Lung (tissue), 12 donors: ENCODE data around the gene FITM1. TPM values are rescaled to one million over a fixed set of nuclear protein-coding genes. Genes with fewer than 3 reads are reported as not detected.

Experiments used
- ATAC-seq: fragments of 200-7000 bp; cut with Tn5 transposase; one replicate; pipeline ENCODE4 v1.9.1; 2020; ENCODE audit warnings: moderate number of reproducible peaks; ENCODE audit not compliant: insufficient read depth, low FRiP score
- DNase-seq, 3 donors: peaks; one replicate each; pipeline ENCODE4 v3.0.0-alpha.2; 2013 to 2017
- H3K27ac ChIP-seq, 2 donors: one replicate each; pipeline ENCODE4 v1.5.1; 2013; ENCODE audit warnings: mild to moderate bottlenecking in 2 of 2, moderate library complexity in 2 of 2, control low read depth in 1 of 2, inconsistent platforms in 1 of 2, low read depth in 1 of 2, low read length in 1 of 2
- H3K27me3 ChIP-seq, 3 donors: one replicate each; pipeline ENCODE4 v1.5.1; 2013; ENCODE audit warnings: low read length in 2 of 3; ENCODE audit not compliant: control insufficient read depth in 3 of 3, insufficient read depth in 3 of 3
- H3K36me3 ChIP-seq, 4 donors: one replicate each; pipeline ENCODE4 v1.5.1; 2013; ENCODE audit warnings: low read length in 4 of 4, mild to moderate bottlenecking in 1 of 4, moderate library complexity in 1 of 4; ENCODE audit not compliant: control insufficient read depth in 4 of 4, insufficient read depth in 4 of 4
- H3K4me1 ChIP-seq, 5 donors: one replicate each; pipeline ENCODE4 v1.5.1; 2013; ENCODE audit warnings: low read length in 5 of 5, mild to moderate bottlenecking in 2 of 5, moderate library complexity in 1 of 5; ENCODE audit not compliant: control insufficient read depth in 5 of 5, insufficient read depth in 5 of 5
- H3K4me3 ChIP-seq: one replicate; pipeline ENCODE4 v1.5.1; 2013; ENCODE audit warnings: mild to moderate bottlenecking, control low read depth, moderate library complexity
- H3K9ac ChIP-seq, 2 donors: one replicate each; pipeline ENCODE4 v1.5.1; 2013; ENCODE audit warnings: low read length in 2 of 2, control low read depth in 1 of 2; ENCODE audit not compliant: insufficient read depth in 1 of 2
- H3K9me3 ChIP-seq, 4 donors: one replicate each; pipeline ENCODE4 v1.5.1; 2013; ENCODE audit warnings: low read length in 3 of 4, mild to moderate bottlenecking in 1 of 4, moderate library complexity in 1 of 4; ENCODE audit not compliant: control insufficient read depth in 4 of 4, insufficient read depth in 3 of 4
- CTCF ChIP-seq: IDR thresholded peaks from 2 replicates; pipeline ENCODE4 v1.5.1; 2012; ENCODE audit warnings: mild to moderate bottlenecking; ENCODE audit errors: control extremely low read depth, extremely low read depth
- WGBS, 2 donors: extraction: QIAGEN DNeasy Blood & Tissue Kit; methylation state at CpG; one replicate each; pipeline ENCODE4 v1.1.7; 2013; 5-methylcytosine and 5-hydroxymethylcytosine counted together
- polyA plus RNA-seq, 2 donors: library from polyadenylated mRNA; stranded (reverse); fragments of 200-250 nt; gene quantifications; one replicate each; pipeline ENCODE4 v1.2.1, GENCODE V29; 2013
- total RNA-seq, 2 donors: library from RNA; depleted of rRNA in 1 of 2; stranded (reverse); fragments of >200 nt in 1 of 2; gene quantifications; one replicate each; pipeline ENCODE4 v1.2.1, GENCODE V29; 2014 to 2021
- donor health status: control.
- donor health status: control.
- donor health status: Bipolar disorder and iron deficiency.
- donor health status: healthy.
- donor health status: DM: yes; HTN: yes; CAD: no.

FITM1 gene
- total and polyA plus RNA-seq, 4 donors: 0.48 to 1.4 (median 0.88) TPM

GRCh38 chr14:24092505-24093206 lies 37.8 kb upstream of the FITM1 start:
- DNase-seq (no peak), ATAC-seq (no peak)
- H3K36me3 ChIP-seq: no peaks in the 10 kb centered on the region
- peaks cover 0 to 17% (median 6%) of the 10 kb centered on the region in 5 donors for H3K4me1 ChIP-seq
- H3K27me3 ChIP-seq: no peaks in the 10 kb centered on the region
- no peak overlapping the region for H3K27ac ChIP-seq
- no peaks in the 10 kb centered on the region for H3K9me3 ChIP-seq
- H3K9ac ChIP-seq: no peak overlapping the region
- no peak for TF ChIP-seq CTCF
- WGBS, 2 donors: 75 to 87% methylated on average over 4 of the region's 4 CpGs
- no peak overlapping the region for H3K4me3 ChIP-seq

- no peaks in the 10 kb centered on the region for H3K27me3 ChIP-seq
- no peak overlapping the region for H3K4me3 ChIP-seq
- H3K36me3 ChIP-seq: peaks cover 0 to 4% (median 0%) of the 10 kb centered on the region in 4 donors
- 83 to 84% methylated on average over 19 of the region's 19 CpGs for WGBS, 2 donors
- no peaks in the 10 kb centered on the region for H3K9me3 ChIP-seq
- DNase-seq (no peak), ATAC-seq (no peak)
- H3K9ac ChIP-seq: peak overlapping the region in 1 of 2 donors; percentile 42
- peak overlapping the region; percentile 2 to 38 for H3K27ac ChIP-seq
- TF ChIP-seq CTCF: no peak
- peaks cover 0 to 17% (median 6%) of the 10 kb centered on the region in 5 donors for H3K4me1 ChIP-seq
Observed at GRCh38 chr14:24093207-24093900, 37.1 kb upstream of the FITM1 start.

- peak; percentile 88 to 94 (median 94) for DNase-seq
- Histone ChIP-seq H3K9me3 (no peaks in the 10 kb centered on the region), H3K4me1 (peaks cover 0 to 17% (median 6%) of the 10 kb centered on the region in 5 donors), H3K27ac (peak within 1 kb of the TSS; percentile 88 to 98), H3K36me3 (peaks cover 0 to 12% (median 0%) of the 10 kb centered on the region in 4 donors), H3K4me3 (peak within 1 kb of the TSS; percentile 71), H3K9ac (peak within 1 kb of the TSS; percentile 66 to 78), H3K27me3 (no peaks in the 10 kb centered on the region)
- TF ChIP-seq CTCF: no peak
- WGBS, 2 donors: 1% methylated on average over 54 to 68 of the region's 68 CpGs
- ATAC-seq: peak; percentile 94
Observed at GRCh38 chr14:24093901-24094840, 36.3 kb upstream of the FITM1 start, which contains the start of gene PCK2. Gene PCK2 (plus strand): TSS chr14:24094311. CDS start chr14:24094406, 95 bp downstream.
